Measurements from ENCODE around the gene SLAIN1.

DNA sequence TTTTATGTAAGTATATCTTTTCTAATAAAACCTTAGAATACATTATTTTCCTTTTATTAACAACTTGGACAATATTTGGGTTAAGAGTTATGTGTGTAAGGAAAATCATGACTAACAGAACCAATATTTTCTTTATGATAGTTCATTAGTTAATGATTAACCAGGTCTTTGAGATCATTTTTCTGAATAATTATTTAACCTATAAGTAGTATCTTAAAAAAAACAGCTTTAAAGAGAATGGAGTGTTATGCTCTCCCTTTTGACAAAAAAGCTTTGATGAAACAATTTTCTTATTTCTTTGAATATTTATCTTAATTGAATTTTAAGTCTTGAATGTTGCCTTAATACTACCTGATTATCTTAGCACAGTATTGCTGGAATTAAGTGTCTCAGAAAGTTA, 3.8 kb downstream of the SLAIN1 start:
- TF ChIP-seq, protein P1, sequence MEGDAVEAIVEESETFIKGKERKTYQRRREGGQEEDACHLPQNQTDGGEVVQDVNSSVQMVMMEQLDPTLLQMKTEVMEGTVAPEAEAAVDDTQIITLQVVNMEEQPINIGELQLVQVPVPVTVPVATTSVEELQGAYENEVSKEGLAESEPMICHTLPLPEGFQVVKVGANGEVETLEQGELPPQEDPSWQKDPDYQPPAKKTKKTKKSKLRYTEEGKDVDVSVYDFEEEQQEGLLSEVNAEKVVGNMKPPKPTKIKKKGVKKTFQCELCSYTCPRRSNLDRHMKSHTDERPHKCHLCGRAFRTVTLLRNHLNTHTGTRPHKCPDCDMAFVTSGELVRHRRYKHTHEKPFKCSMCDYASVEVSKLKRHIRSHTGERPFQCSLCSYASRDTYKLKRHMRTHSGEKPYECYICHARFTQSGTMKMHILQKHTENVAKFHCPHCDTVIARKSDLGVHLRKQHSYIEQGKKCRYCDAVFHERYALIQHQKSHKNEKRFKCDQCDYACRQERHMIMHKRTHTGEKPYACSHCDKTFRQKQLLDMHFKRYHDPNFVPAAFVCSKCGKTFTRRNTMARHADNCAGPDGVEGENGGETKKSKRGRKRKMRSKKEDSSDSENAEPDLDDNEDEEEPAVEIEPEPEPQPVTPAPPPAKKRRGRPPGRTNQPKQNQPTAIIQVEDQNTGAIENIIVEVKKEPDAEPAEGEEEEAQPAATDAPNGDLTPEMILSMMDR (IDR thresholded peaks at IDR 0.05), result no peak
- TF ChIP-seq POLR2A (IDR thresholded peaks at IDR 0.05), result no peak
